ENCODE results near the gene LSM7.
A peak's percentile ranks its signal among the peaks of the same experiment; 100 is the strongest.

The LSM7 gene

DNA sequence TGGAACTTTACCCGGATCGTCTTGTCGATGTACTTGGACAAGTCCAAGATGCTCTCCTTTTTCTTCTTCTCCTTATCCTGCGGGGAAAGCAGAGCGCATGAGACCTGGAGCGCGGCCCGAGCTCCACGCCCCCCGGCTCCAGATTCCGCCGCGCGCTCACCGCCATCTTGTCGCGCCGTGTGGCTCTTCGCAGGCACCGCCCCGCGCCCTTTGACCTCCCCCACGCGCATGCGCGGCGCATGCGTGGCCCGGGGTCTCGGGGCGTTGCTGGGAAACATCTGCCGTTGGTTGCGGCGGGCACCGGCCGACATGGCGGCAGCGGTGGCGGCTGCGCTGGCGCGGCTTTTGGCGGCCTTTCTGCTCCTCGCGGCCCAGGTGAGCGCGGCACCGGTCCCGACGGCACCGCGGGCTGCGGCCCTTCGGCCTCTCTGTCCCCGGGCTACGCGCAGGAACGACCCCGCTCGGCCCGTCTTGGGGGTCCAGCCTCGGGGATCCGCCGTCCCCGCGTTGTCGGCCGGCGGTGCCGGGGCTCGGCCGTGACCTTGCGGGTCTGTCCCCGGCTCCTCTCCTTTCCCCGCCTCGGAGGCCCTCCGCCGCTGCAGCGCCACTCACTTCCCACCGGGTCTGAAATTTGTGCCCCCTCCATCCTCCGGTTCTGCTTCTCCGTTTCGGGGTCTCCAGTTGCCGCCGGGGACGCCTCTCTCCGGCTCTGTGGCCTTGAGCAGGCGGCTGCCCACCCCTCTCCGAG, at the start of gene LSM7, which contains the start of gene SPPL2B:
LSM7 (minus strand) TSS at position 186 of the 748 bp plus-strand sequence; CDS start at position 166, 20 bp downstream.
SPPL2B (plus strand) TSS at position 284 of the 748 bp plus-strand sequence; CDS start at position 310, 26 bp downstream.
- peak; percentile 81 to 90 for DNase-seq (ENCODE audit: low read depth in 2 of 2)

DNA sequence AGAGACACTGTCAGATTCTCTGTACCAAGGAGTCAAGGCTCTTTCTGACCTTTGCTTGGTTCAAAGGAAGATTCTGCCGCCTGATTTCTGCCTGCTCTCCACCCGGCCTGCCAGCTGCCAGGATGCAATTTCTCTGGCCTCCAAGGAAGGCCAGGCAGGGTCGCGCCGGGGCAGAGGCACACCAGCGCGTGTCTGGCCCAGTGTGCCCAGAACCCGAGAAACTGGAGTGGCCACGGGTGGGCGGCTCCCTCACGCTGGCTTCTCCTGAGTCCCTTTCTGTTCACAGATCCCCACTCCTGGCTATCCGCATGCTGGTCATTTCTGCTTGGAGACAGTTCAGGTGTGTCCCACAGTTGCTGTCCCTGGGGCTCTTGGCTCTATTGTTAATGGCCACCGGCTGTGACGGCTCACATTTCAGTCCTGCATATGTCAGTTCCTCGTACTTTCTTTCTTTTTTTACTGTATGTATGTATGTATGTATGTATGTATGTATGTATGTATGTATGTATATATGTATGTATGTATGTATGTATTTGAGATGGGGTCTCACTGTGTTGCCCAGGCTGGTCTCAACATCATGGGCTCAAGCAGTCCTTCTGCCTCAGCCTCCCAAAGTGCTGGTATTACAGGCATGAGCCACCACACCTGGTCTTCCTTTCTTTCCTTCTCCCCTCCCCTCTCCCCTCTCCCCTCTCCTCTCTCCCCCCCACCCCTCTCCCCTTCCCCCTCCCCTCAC, 48.6 kb upstream of the LSM7 start:
- DNase-seq (ENCODE audit: low read depth in 2 of 2) = no peak

DNA sequence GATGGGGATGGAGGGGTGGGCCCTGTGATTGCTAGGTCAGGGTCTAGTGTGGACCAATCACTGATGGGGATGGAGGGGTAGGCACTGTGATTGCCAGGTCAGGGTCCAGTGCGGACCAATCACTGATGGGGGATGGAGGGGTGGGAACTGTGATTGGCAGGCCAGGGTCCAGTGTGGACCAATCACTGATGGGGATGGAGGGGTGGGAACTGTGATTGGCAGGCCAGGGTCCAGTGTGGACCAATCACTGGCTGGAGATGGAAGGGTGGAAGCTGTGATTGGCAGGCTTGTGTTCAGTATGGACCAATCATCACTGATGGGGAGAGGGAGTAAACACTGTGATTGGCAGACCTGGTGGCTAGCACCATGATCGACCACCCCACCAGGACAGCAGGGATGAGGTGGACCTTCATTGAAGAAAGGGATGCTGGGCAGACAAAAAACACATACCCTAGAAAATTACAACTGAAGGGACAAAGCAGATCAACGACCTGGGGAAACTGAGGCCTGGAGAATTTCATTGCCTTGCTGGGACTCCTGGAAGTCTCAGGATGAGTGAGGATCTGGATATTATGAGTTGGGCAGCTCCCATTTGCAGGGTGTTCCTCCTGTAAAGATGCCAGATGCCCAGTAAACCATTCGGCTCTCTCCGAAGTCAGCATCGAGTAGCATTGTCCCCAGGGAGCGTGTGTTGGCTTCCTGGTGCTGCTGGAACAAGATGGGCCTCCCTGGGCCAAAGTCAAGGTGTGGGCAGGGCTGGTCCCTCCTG, 47.2 kb upstream of the LSM7 start:
- DNase-seq (ENCODE audit: low read depth in 2 of 2) = no peak

DNA sequence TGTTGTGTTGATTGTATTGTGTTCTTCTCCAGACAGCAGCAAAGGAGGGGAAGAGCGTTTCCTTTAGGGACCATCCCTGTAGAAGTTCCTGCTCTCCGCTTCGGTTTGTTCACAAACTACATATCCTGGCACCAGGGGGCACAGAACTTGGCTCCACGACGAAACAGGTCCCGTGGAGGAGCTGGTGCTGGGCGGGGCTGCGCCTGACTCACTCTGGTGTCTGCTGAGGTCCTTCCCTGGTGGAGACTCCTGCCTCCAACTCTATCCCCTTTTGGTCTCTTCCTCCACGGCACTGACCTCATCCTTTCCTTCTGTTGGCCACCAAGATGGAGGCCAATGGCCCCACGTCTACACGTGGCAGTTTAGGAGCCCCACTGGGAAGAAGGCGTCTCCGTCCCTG, 46.4 kb upstream of the LSM7 start:
- no peak for DNase-seq (ENCODE audit: low read depth in 2 of 2)

DNA sequence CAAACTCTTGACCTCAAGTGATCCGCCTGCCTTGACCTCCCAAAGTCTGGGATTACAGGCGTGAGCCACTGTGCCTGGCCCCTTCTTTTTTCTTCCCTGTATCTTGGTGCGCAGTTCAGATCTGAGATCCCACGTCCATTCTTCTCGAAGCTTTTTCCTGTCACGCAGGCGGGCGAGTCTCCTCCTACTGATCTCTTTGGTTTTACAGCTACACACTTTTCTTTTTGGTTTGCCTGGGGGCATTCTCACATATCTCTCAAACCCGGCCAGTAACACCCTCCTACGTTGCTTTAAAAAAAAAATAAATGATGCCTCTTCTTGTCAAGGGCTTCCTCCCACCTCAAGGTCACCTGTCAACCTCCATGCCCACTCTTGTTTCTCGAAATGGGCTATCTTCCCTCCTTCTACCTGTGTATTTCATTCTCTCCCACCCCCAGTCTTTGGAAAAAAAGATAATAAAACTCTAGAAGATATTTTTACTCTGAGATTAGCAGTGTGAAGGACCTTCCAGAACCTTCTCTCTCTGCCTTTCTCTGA, 43.8 kb upstream of the LSM7 start:
- no peak for DNase-seq (ENCODE audit: low read depth in 2 of 2)

DNA sequence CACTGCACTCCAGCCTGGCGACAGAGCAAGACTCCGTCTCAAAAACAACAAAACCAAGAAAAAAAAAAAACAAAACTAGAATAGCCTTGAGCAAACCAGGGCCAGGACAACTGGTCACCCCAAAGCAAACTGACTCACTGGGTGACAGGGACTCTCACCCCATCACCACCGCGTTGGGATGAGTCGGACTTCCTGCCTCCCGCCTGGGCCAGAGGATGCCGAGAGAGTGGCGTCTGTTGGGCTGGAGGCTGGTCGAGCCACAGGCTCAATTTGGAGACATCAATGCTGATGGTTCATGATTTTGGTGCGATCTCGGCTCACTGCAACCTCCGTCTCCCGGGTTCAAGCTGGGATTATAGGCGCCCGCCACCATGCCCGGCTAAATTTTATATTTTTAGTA, 43.3 kb upstream of the LSM7 start:
- DNase-seq (ENCODE audit: low read depth in 2 of 2) = no peak

DNA sequence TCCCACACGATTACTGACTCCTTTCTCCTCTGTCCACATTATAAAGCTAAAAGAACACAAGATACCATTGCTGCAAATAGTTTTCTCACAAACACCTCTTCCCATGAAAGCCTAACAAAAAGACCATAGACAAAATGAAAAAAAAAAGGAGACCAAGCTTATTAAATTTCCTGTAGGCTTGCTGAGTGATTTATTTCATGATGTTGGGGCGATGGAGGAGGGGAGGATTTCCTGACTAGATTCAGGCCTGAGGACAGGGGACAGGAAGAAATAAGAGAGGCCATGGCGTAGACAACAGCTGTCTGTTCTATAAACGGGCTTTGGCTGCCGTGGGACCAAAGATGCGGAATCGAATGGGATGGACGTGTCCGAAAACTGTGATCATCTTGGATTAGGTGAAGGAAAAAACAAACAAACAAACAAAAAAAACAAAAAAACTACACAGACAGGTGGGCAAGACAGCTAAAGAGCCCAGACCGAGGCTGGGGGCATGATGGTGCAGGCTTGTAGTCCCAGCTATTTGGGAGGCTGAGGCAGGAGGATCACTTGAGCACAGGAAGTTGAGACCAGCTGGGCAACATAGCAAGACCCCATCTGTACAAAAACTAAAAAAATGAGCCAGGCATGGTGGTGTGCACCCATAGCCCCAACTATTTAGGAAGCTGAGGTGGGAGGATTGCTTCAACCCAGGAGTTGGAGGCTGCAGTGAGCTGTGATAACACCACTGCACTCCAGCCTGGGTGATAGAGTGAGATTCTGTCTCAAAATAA, 37.0 kb upstream of the LSM7 start:
- no peak for DNase-seq (ENCODE audit: low read depth in 2 of 2)

DNA sequence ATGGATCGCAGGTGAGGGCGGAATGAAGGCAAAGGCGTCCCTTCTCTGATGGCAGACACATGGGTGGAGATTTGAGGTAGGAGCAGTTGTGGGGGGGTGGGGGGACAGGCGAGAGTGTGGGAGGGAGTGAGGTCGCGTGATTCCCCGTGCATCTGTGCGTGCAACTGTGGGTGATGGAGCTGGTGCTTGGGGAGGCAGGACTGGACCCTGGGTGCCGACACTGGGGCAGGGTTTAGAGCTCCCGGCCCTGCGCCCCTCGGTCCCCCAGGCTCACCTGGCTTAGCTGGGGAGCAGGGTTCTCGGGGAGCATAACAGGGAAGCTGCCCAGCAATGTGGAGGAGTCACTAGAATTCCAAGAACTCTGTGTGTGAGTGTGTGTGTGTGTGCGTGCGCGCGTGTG, 35.0 kb upstream of the LSM7 start:
- DNase-seq (ENCODE audit: low read depth in 2 of 2) = no peak

DNA sequence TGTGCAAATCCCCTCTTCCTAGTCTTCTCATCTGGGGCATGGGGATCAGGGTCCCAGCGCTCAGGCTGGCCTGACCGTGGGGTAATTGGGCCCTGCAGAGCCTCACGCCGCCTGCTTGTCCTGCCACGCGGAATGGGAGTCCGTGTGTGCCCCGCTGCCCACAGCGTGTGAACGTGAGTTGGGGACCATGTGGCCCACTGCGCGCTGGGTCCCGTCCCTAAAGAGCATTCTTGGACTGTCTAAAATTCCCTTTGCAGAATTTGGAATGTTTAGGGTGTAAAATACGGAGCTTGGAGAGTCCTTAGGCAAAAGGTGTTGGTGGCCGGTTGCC, 34.5 kb upstream of the LSM7 start:
- no peak for DNase-seq (ENCODE audit: low read depth in 2 of 2)

DNA sequence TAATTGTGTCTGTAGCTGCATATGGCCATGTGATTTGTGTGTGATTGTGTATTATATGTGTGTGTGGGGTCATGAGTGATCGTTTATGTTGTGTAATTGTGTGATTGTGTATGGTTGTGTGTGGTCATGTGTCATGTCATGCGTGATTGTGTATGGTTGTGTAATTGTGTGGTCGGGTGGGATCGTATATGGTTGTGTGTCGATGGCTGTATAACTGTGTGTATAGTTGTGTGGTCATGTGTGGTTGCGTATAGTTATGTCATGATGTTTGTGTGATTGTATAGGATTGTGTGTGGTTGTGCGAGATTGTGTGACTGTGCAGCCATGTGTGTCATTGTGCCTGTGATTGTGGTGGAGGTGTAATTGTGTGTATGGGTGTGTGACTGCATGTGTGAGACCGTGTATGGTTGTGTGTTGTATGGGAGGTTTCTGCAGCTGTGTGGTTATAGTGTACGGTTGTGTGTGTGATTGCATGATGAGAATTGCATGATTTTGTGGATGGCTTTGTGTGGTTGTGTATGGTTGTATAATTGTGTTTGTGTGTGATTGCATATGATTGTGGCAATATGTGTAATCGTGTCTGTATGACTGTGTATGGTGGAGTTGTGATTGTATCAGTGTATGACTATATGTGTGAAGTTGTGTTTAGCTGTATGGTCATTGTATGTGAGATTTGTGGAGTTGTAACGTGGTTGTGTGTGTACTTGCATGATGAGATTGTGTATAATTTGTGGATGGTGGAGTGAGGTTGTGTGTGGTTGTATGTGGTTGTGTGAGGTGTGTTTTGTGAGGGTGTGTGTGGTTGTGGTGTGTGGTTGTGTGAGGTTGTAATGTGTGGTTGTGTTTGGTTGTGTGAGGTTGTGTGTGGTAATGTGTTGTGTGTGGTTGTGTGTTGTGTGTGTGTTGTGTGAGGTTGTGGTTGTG, 33.9 kb upstream of the LSM7 start:
- no peak for DNase-seq (ENCODE audit: low read depth in 2 of 2)

DNA sequence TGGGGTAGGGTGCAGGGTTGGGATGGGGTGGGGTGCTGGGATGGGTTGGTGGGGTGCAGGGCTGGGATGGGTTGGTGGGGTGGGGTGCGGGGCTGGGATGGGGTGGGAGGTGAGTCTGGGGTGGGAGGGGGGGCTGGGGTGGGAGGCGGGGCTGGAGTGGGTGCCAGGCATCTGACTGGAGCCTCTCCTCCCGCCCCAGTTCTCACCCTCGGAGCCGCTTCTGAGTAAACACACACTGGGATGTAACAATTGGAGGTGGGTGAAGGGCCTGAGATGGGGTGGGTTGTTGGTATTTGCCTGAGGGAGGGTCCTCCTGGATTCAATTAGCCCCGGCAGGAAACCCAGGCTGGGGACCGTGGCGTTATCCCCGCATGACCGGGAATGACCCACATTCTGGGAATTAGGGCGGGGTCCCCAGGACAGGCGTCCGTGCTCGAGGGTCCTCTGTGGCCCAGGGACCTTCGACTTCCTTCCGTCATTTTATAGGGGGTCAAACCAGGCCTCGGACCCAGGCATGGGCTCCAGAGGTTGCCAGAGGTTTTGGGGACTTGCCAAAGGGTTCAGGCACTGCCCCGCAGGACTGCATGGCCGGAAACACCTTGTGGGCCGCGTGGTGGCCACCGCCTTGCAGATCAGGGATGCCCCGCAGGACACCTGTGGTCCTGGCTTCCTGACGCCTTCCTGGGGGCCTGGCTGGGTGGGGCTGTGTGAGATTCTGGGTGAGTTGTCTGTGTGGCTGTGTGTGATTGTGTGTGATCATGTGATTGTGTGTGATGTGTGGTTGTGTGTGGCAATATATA, 33.1 kb upstream of the LSM7 start:
- no peak for DNase-seq (ENCODE audit: low read depth in 2 of 2)

DNA sequence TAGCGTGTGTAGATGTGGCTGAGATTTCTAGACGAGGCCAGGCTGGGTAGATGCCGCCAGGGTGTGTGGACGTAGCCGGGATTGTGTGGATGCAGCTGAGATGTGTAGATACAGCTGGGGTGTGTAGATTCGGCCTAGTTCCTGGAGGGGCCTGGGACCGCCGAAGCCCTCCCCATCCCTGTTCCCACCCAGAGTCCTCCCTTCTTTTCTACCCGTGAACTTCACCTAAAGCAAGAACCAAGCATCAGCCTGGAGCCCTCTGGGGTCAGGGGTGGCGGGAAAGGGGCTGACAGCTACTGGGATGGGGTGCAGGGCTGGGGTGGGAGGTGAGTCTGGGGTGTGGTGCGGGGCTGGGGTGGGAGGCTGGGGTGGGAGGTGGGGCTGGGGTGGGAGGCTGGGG, 32.4 kb upstream of the LSM7 start:
- no peak for DNase-seq (ENCODE audit: low read depth in 2 of 2)

DNA sequence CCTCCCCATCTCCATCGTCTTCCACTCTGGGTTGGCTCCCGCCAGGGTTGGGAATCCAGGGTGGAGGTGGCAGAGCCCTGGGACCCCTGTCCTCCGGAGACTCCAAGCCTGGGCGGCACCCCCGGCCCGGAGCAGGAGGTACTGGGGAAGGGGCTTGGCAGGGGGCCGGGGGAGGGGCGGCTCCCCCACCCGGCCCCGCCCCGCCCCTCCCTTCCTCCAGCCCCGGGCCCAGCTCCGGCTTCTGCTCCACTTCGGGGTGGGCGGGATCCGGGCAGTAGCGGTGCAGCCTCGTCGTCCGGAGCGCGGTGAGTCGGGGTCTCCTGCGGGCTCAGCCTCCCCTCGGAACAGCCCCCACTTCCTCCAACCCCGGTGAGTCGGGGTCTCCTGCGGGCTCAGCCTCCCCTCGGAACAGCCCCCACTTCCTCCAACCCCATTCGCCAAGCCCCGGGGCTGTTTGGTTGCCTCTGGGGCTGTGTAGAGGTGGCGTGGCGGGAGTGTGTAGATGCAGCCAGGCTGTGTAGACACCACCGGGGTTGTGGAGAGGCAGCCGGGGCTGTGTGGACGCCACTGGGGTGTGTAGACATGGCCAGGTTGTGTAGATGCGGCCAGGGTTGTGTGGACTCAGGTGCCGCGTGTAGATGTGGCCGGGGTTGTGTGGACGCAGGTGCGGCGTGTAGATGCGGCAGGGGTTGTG, 31.8 kb upstream of the LSM7 start, which contains the start of gene TMPRSS9:
TMPRSS9 (plus strand) TSS at position 274 of the 694 bp plus-strand sequence. CDS start 29,521 bp downstream, outside the sequence.
- DNase-seq (ENCODE audit: low read depth in 2 of 2) = no peak

DNA sequence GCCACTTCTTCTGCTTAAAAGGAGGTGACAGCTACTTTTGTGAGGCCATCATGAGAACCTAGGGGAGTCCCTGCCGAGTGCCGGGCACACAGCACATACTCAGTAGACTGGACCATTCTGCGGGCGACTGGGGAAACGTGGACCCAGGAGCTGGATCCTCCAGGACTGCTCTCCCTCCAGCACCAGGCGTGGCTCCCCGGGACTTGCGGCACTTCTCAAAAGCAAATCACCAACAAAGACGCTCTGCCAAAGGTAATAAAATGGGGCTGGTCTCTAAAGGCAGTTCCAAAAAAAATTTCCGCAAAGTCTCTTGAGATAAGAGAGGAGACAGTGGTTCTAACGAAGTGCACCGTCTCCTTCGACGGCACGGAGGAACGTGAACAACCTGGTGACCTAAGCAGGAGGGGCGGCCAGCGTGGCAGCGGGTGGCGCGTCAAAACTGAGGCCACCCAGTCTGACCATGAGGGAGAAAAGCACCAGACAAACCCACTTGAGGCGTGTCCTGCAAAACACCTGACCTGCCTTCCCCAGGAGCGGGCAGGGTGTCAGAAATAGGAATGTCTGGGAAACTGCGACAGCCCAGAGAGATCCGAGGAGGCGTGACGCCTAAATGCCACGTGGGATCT, 30.3 kb upstream of the LSM7 start:
- no peak for DNase-seq (ENCODE audit: low read depth in 2 of 2)

DNA sequence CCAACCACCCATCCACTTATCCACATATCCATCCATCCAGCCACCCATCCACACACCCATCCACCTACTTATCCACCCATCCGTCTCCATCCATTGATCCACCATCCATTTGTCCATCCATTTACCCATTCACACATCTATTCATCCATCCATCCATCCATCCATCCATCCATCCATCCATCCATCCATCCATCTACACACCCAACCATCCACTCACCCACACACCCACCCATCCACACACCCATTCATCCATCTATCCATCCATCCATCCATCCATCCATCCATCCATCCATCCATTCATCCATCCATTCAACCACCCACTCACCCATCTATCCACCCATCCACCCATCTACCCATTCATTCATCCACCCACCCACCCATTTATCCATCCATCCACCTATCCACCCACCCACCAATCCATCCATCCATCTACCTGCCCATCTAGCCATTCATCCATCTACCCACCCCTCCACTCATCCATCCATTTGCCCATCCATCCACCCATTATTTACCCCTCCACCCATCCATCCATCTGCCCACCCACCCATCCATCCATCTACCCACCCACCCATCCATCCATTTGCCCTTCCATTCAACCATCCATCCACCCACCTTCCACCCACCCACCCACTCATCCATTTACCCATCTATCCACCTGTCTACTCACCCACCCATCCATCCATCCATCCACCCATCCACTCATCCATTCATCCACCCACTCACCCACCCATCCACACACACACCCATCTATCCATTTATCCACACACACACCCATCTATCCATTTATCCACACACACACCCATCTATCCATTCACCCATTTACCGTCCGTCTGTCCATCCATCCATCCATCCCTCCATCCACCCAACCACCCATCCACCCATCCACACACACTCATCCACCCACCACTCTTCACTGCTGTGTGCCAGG, 29.2 kb upstream of the LSM7 start:
- no peak for DNase-seq (ENCODE audit: low read depth in 2 of 2)

DNA sequence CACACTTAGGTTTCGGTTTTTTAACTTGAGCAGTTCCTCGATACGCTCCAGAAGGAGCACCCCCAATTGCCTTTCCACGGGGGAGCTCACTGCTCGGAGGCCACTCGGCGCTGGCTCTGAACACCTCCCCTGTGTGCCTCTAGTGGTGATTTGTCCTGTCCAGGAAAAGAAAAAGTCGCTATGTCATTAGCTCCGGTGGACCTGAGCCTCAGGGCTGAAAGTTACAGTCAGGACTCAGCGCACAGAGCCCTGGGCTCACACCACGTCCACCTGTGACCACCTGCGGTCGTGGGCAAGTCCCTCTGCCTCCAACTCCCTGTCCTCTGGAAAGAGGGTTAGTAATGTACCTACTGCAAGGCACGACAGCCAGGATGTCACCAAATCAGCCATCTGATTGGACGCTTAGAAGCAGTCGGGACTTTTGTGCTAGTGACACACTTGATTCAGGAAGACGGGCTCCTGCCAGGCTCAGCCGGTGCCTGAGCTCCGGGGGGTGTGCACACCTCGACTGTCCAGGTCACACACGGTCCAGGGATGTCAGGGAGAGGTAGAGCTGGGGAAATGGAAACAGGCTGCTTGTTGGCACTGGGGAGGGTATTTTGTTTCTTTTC, 27.8 kb upstream of the LSM7 start:
- DNase-seq (ENCODE audit: low read depth in 2 of 2) = no peak

Data from stimulated activated CD8-positive, alpha-beta memory T cell treated with anti-CD3 and anti-CD28 coated beads, Interleukin-7, amount 100 ng/mL, for 4 hours (primary cell).